Germinal center (tissue), 1 donor: ENCODE measurements around the gene ZC3H7A.
"Not testable (repeated sequence)": the region's sequence is repeated elsewhere in the genome, so short reads cannot be mapped to it uniquely, and the experiment has no call there.

Experiments used
- DNase-seq: peaks from one replicate; pipeline ENCODE4 v3.0.0; 2012; ENCODE audit warnings: mixed read lengths, low spot score

Gene ZC3H7A

GRCh38 chr16:11800382-11800718 lies 3.3 kb upstream of the ZC3H7A start:
- DNase-seq = no peak

GRCh38 chr16:11799509-11800381 lies 2.7 kb upstream of the ZC3H7A start:
- no peak for DNase-seq

GRCh38 chr16:11799017-11799381 lies 1.9 kb upstream of the ZC3H7A start:
- no peak for DNase-seq

- no peak for DNase-seq
These were observed 870 bp upstream of the ZC3H7A start for GRCh38 chr16:11797957-11798299.

DNA sequence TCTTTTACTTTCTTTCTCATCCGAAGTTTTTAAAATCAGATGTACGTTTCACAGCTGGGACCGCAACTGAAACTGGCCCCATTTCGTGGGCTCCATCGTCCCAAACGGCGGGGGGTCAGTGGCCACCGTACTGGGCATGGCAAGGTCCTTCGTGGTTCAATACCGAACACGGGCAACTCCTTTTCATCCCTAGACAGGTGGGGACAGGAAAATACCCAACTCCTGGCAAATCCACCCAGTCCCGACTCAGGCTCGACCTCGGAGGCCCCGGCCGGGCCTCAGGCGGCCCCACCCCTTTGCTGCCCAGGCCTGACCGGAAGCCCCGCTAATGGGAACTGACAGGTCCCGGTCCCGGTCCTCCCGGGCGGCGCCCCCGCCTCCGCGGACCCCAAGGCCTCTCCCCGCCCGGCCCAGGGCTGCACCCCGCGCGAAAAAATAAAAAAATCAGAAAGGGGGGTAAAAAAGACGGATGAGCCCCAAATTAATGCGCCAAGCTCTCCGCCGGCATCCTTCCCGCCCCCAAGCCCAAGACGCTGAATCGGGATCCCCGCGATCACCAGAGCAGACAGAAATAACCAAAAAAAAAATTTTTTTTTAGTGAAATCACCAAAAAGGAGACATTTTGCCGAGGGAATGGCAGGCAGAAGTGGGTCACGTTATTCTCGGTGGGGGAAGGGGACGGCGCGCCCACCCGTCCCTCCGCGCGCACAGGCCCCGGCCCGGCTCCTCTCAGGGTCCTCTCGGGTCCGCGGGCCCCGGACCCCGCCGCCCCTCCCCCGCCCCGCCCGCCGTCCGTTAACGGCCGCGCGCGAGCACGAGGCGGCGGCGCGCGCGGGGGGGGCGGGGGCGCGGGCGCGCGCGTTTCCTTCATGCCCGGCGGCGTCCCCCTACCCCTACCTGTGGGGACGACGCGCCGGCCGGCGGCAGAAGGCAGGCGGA lies 562 bp downstream of the ZC3H7A start:
- DNase-seq = no peak

- DNase-seq = no peak
These were observed 1.2 kb downstream of the ZC3H7A start for GRCh38 chr16:11795887-11796226.

GRCh38 chr16:11794996-11795886 lies 1.8 kb downstream of the ZC3H7A start:
- DNase-seq = no peak

DNA sequence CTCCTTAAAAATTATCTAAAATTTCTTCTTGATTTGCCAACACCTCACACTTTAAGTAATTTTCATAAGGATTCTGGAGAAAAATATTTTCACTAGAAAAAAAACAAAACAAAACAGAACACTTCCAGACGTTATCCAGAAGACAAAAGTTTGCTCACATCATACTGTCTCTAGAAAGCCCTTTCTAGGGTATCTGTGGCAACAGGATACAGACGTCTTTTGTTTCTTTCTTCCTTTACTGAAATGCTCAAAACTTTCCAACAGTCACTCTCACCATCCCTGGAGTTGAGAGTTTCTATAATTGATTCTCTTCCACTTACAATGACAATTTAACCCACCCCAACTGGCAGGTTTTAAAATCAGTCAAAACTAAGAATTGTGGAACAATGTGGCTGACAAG lies 2.6 kb downstream of the ZC3H7A start:
- DNase-seq = no peak

GRCh38 chr16:11793840-11794239 lies 3.2 kb downstream of the ZC3H7A start:
- DNase-seq = no peak

DNA sequence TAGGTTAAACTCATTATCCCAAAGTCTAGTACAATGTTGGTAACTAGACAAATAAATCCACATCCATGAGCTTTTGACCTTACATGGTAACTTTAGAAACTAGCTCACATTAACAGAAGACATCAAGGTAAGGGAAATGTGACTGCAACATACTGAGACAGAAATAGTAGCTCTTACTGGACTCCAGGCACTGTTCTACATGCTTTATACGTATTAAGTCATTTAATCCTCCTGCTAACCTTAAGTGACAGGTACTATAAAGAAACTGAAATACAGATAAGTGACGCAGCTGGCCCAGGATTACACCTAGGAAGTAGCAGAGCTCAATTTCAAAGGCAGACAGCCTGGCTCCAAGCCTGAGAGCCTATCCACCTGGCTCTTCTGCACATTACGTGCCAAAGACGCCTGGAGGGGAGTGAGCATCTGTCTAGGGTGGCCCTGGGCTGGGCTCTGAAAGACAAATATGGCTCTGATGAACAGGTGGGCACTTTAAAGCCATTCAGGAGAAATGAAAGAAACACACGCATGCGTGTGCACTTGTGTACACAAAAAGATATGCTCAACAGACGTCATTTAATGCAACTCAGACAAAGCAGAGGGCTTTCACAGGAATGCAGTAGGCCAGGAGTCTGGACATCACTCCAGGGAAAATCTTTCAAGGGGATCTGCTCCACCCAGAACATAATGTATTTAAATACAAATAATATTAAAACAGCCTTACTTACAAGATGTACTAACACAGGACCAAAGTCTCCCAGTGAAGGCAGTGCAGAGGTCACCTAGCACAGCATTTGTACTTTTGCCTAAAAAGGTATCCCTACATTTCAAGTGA lies 4.4 kb downstream of the ZC3H7A start:
- DNase-seq = no peak

- DNase-seq = no peak
These were observed 5.8 kb downstream of the ZC3H7A start for GRCh38 chr16:11791144-11791828.

- DNase-seq = no peak
These were observed 8.1 kb downstream of the ZC3H7A start for GRCh38 chr16:11788914-11789313.

DNA sequence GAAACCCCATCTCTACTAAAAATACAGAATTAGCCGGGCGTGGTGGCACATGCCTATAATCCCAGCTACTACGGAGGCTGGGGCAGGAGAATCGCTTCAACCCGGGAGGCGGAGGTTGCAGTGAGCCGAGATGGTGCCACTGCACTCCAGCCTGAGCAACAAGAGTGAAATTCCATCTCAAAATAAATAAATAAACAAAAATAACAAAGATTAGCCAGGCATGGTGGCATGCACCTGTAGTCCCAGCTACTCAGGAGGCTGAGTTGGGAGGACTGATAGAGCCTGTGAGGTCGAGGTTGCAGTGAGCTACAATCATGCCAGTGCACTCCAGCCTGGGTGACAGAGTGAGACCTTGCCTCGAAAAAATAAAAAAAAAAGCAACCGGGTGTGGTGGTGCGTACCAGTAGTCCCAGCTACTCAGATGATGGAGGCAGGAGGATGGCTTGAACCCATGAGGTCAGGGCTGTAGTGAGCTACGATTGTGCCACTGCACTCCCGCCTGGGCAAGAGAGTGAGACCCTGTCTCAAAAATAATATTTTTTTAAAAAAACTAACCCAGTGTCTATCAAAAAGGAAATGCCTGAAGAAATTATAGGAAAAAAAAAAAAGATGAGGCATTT lies 12.0 kb downstream of the ZC3H7A start:
- DNase-seq = not testable (repeated sequence)

GRCh38 chr16:11784381-11784780 lies 12.7 kb downstream of the ZC3H7A start:
- not testable (repeated sequence) for DNase-seq

GRCh38 chr16:11784038-11784369 lies 13.1 kb downstream of the ZC3H7A start:
- DNase-seq = no peak

DNA sequence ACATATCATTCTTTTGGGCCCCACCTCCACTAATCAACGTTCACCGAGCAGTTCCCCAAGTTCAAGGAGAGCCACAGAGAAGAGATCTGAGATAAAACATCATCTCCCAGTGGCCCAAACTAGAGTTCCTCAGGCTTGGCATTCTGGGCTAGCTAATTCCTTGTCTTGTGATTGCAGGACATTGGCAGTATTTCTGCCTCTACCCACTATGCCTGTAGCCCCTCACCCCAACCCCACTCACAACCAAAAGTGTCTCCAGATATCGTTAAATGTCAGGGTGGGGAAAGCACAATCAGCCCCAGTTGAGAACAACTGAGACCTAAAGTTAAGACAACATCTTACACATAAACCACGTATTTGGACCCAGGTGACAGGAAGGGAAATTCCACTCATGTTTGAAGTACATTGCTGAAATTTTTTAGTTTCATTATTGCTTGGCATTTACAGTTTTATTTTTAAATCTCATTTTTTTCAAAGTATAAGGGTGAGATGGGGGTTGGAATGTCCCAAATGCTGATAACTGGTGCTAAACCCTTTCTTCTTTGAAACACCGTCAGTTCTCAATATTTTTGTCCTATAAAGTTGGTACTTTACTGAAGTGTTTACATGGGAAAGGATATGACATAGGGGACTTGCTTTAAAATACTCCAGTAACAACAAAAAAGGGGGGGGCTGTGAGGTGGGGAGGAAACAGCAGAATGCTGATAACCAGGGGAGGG lies 13.6 kb downstream of the ZC3H7A start:
- DNase-seq = peak; percentile 48

DNA sequence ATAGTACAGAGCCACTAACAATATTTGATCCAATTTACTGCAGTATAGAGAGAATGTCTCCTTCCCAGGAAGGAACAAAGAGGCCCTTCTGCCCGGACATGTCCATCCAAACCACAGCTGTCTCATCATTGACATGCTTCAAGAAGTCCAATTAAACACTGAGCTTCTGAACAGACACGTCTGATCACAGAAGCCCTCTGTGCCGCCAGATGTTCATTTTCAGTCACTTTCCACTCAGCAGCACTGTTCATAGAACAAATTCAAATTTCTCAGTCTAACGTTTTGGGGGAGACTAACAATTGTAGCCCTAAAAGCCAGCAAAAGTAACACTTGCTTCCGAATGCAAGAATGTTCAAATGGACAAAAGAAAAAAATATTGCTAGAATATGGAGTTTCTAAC lies 15.3 kb downstream of the ZC3H7A start:
- no peak for DNase-seq

GRCh38 chr16:11780991-11781680 lies 15.9 kb downstream of the ZC3H7A start:
- DNase-seq = no peak

GRCh38 chr16:11779074-11779473 lies 18.0 kb downstream of the ZC3H7A start:
- DNase-seq = no peak
